BLaER1 (cell line): ENCODE measurements around the gene DNMT1.
"Not testable (repeated sequence)": the region's sequence is repeated elsewhere in the genome, so short reads cannot be mapped to it uniquely, and the experiment has no call there.

Experiments
- H3K27ac ChIP-seq: shearing (Covaris generic); formaldehyde crosslinking; 2 replicates; pipeline ENCODE4 v1.8.1; 2022
- H3K27me3 ChIP-seq: shearing (Covaris generic); formaldehyde crosslinking; 2 replicates; pipeline ENCODE4 v1.8.1; 2022
- H3K36me3 ChIP-seq: shearing (Covaris generic); formaldehyde crosslinking; 2 replicates; pipeline ENCODE4 v1.8.1; 2022
- H3K4me1 ChIP-seq: shearing (Covaris generic); formaldehyde crosslinking; 2 replicates; pipeline ENCODE4 v1.8.1; 2022
- H3K4me2 ChIP-seq: shearing (Covaris generic); formaldehyde crosslinking; 2 replicates; pipeline ENCODE4 v1.8.1; 2022
- H3K4me3 ChIP-seq: shearing (Covaris generic); formaldehyde crosslinking; 2 replicates; pipeline ENCODE4 v1.8.1; 2022
- H3K9ac ChIP-seq: shearing (Covaris generic); formaldehyde crosslinking; 2 replicates; pipeline ENCODE4 v1.8.1; 2022
- H3K9me3 ChIP-seq: shearing (Covaris generic); formaldehyde crosslinking; 2 replicates; pipeline ENCODE4 v1.8.1; 2022
- H4K20me1 ChIP-seq: shearing (Covaris generic); formaldehyde crosslinking; 2 replicates; pipeline ENCODE4 v1.8.1; 2022
- Cebpa-rat ChIP-seq: shearing (Covaris generic); IDR thresholded peaks from 2 replicates; pipeline ENCODE4 v1.8.1; 2022

DNMT1 gene

DNA sequence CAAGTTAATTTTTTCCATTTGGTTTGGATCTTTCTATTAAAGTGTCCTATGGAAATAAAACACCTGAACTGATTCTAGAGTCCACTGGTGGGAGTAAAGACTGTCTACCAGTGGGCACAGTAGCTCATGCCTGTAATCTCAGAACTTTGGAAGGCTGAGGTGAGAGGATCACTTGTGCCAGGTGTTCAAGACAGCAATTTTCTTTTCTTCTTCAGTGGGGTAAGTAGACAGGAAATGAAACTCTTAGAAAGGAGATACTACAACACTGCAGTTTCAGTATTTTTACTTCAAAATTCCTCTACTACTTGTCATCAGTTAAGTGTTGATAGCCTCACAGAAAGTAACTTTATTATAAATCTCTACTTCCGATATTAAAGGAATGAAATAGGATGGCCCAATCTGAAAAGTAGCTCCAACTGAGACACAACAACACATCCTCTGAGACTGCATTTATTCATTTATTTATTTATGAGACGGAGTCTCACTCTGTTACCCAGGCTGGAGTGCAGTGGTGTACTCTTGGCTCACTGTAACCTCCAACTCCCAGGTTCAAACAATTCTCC is 26.3 kb downstream of the DNMT1 start:
- H3K9ac ChIP-seq, result 0 out of 2 replicates have a peak overlapping the region, but pooled peaks have one; percentile 1
- peaks cover 100% of the 10 kb centered on the region for H3K36me3 ChIP-seq
- no peak for TF ChIP-seq Cebpa-rat
- H3K4me3 ChIP-seq, result no peak overlapping the region
- H4K20me1 ChIP-seq, result peaks cover 48% of the 10 kb centered on the region
- no peak overlapping the region for H3K27ac ChIP-seq
- H3K4me2 ChIP-seq, result no peak overlapping the region
- H3K9me3 ChIP-seq, result no peaks in the 10 kb centered on the region
- H3K4me1 ChIP-seq, result peaks cover 12% of the 10 kb centered on the region
- H3K27me3 ChIP-seq, result no peaks in the 10 kb centered on the region

DNA sequence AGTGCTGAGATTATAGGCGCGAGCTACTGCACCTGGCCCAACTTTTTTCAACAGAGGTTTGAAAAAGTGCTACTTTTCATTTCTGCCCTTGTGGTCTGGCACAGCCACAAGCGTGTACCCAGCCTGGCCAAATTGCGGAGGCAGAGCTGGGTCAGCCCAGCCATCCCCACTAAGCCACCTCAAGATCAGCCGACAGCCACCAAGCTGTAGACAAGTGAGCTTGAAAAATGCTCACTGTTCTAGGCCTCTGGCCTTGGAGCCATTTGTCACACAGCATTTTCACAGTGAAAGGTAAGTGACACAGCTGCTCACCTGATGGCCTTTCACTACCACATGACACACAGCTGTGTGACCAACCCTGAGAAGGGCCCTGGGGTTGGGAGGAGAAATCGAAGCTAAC is 27.3 kb downstream of the DNMT1 start:
- TF ChIP-seq Cebpa-rat, result no peak
- Histone ChIP-seq H3K9me3 (no peaks in the 10 kb centered on the region), H3K27ac (no peak overlapping the region), H3K4me2 (no peak overlapping the region), H3K27me3 (no peaks in the 10 kb centered on the region), H3K9ac (0 out of 2 replicates have a peak overlapping the region, but pooled peaks have one; percentile 12), H4K20me1 (peaks cover 54% of the 10 kb centered on the region), H3K36me3 (peaks cover 100% of the 10 kb centered on the region), H3K4me3 (no peak overlapping the region), H3K4me1 (peaks cover 22% of the 10 kb centered on the region)

DNA sequence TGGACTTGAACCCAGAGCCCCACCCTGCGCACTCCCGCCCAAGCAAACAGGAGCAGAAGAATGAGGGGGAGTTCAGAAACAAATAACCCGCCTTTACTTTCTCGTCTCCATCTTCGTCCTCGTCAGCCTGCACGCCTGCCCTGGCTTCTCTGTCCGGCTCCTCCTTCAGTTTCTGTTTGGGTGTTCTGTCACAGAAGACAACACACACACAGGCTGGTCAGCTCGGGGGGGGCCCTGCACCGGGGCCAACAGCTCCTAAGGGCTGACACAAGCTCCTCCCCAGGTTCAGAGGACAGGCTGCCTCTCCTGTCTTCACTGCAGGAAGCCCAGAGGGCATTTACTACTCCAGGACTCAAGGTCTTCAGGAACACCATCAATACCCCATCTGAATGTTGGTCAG is 28.3 kb downstream of the DNMT1 start:
- not testable (repeated sequence) for H3K9me3 ChIP-seq, H3K27ac ChIP-seq, H3K9ac ChIP-seq, H3K4me3 ChIP-seq, H3K4me2 ChIP-seq, H3K27me3 ChIP-seq
- Histone ChIP-seq H3K4me1 (peaks cover 30% of the 10 kb centered on the region), H3K36me3 (peaks cover 100% of the 10 kb centered on the region), H4K20me1 (peaks cover 63% of the 10 kb centered on the region)

DNA sequence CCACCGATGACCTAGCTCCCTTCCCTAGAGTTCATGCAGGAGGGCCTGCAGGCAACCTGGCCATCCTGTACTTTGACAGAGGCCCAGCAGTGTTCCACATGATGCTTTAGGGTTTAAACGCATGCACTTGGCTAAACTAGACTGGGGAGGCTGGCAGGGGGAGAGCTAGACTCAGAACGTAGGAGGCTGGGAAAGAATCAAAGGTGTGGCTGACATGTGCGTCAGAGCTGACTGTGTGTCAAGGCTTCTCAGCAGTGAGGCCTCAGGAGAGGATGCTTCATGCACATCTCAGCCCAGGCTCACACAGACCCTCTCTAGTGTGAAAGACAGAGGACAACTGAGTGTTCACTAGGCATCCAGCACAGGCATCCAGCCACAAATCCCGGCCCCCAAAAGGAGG is 28.7 kb downstream of the DNMT1 start:
- H4K20me1 ChIP-seq, result peaks cover 66% of the 10 kb centered on the region
- no peak for TF ChIP-seq Cebpa-rat
- 0 out of 2 replicates have a peak overlapping the region, but pooled peaks have one; percentile 5 for H3K9ac ChIP-seq
- no peaks in the 10 kb centered on the region for H3K27me3 ChIP-seq
- H3K4me2 ChIP-seq, result no peak overlapping the region
- H3K4me3 ChIP-seq, result no peak overlapping the region
- no peaks in the 10 kb centered on the region for H3K9me3 ChIP-seq
- H3K4me1 ChIP-seq, result peaks cover 30% of the 10 kb centered on the region
- no peak overlapping the region for H3K27ac ChIP-seq
- H3K36me3 ChIP-seq, result peaks cover 100% of the 10 kb centered on the region

DNA sequence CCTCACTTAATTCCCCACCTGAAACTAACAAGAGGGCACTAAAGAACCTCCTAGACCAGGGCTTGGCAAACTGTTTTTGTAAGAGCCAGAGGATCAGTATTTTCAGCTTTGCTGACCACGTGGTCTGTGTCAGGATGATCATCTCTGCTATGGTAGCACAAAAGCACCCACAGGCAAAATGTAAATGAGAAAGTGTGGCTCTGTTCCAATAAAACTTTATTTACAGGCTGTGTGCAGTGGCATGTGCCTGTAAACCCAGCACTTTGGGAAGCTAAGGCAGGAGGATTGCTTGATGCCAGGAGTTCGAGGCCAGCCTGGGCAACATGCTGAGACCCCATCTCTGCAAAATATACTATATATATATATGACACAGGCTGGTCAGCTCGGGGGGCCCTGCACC is 31.2 kb downstream of the DNMT1 start:
- no peak for TF ChIP-seq Cebpa-rat
- H3K36me3 ChIP-seq, result peaks cover 100% of the 10 kb centered on the region
- no peak overlapping the region for H3K4me3 ChIP-seq
- no peaks in the 10 kb centered on the region for H3K27me3 ChIP-seq
- peaks cover 70% of the 10 kb centered on the region for H4K20me1 ChIP-seq
- peak overlapping the region; percentile 45; the same call in 1 of the 2 replicates for H3K27ac ChIP-seq
- H3K9ac ChIP-seq, result peak overlapping the region; percentile 50; the same call in 1 of the 2 replicates
- no peaks in the 10 kb centered on the region for H3K9me3 ChIP-seq
- peak overlapping the region; percentile 66 for H3K4me2 ChIP-seq
- peaks cover 30% of the 10 kb centered on the region for H3K4me1 ChIP-seq

DNA sequence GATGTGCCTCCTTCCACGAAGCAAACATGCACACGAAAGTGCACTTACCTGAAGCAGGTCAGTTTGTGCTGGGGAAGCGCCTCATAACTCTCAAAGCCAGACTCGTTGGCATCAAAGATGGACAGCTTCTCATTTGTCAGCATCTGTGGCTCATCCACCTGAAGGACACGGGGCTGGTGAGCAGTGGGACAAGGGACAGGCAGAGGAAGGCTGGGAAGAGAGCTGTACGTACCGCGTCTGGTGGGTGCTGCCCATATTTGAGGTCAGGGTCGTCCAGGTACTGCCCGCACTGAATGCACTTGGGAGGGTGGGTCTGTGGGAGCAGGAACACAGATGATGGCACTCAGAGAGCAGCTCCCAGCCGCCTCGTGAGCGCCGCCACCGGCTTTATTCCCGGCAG is 35.1 kb downstream of the DNMT1 start:
- Histone ChIP-seq H3K9me3 (no peaks in the 10 kb centered on the region), H3K9ac (no peak overlapping the region), H3K27me3 (no peaks in the 10 kb centered on the region), H3K27ac (no peak overlapping the region), H4K20me1 (peaks cover 64% of the 10 kb centered on the region), H3K4me1 (peaks cover 29% of the 10 kb centered on the region), H3K36me3 (peaks cover 100% of the 10 kb centered on the region), H3K4me2 (no peak overlapping the region), H3K4me3 (no peak overlapping the region)
- no peak for TF ChIP-seq Cebpa-rat

DNA sequence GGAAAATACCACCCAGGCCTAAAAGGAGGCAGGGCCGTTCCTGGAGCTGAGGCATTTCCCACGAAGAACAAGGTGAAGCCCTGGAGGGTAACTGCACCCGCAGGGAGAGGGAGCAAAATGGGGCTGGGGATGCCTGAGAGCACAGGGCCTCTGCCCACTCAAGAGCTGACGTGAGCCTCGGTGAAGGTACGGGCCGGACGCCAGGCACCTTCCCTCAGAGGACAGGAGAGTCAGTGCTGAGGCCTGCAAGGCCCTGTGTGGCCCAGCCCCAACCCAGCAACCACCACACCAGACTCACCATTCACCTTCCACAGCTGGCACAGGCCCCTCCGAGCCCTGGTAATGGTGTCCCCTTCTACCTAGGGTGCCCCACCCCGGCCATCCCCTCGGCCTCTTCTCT is 36.3 kb downstream of the DNMT1 start:
- H3K9ac ChIP-seq, result 0 out of 2 replicates have a peak overlapping the region, but pooled peaks have one; percentile 10
- H3K4me1 ChIP-seq, result peaks cover 18% of the 10 kb centered on the region
- H3K9me3 ChIP-seq, result no peaks in the 10 kb centered on the region
- peaks cover 66% of the 10 kb centered on the region for H4K20me1 ChIP-seq
- no peak overlapping the region for H3K4me3 ChIP-seq
- TF ChIP-seq Cebpa-rat, result no peak
- H3K27ac ChIP-seq, result no peak overlapping the region; the same call in 1 of the 2 replicates
- H3K27me3 ChIP-seq, result no peaks in the 10 kb centered on the region
- H3K4me2 ChIP-seq, result no peak overlapping the region
- H3K36me3 ChIP-seq, result peaks cover 100% of the 10 kb centered on the region

DNA sequence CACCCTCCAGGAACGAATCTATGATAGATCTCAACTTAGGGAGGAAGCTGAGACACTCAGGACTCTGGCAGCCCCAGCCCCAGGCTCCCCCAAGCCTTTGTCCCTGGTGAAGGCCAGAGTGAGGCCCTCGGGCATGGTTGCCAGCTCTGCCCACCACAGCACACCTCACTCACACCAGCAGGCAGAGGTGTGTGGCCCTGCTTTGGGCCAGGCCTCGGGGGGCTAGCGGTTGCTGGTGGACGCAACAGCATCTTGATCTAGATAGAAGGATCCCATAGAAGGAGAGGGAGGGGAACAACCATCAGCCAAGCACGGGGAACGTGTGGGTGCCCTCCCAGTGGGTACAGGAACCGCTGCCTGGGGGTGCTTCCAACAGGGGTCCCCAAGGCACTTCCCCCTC is 36.7 kb downstream of the DNMT1 start:
- peaks cover 100% of the 10 kb centered on the region for H3K36me3 ChIP-seq
- no peak for TF ChIP-seq Cebpa-rat

DNA sequence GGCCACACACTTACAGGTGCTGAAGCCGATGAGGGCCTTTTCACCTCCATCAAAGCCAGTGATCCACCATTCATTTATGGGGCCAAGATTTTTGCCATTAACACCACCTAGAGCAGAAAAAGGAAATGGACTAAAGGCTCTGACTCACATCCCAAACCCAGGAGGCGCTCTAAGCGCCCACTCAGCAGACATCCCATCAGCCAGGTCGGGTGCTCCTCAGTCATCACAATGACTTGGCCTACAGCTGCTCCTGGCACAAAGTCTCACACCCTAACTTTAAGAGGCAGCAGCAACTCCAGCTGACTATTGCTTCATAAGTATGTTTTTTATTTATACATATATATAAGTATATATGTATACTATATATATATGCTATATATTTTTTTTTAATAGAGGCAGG is 38.9 kb downstream of the DNMT1 start:
- H3K4me1 ChIP-seq, result no peaks in the 10 kb centered on the region

More for the DNA sequence above, 36.7 kb downstream of the DNMT1 start:
- H3K4me3 ChIP-seq, result no peak overlapping the region
- no peaks in the 10 kb centered on the region for H3K27me3 ChIP-seq
- peaks cover 14% of the 10 kb centered on the region for H3K4me1 ChIP-seq
- H3K9me3 ChIP-seq, result no peaks in the 10 kb centered on the region
- H3K27ac ChIP-seq, result no peak overlapping the region; the same call in 1 of the 2 replicates
- no peak overlapping the region for H3K4me2 ChIP-seq
- peaks cover 66% of the 10 kb centered on the region for H4K20me1 ChIP-seq
- 0 out of 2 replicates have a peak overlapping the region, but pooled peaks have one; percentile 10 for H3K9ac ChIP-seq

DNA sequence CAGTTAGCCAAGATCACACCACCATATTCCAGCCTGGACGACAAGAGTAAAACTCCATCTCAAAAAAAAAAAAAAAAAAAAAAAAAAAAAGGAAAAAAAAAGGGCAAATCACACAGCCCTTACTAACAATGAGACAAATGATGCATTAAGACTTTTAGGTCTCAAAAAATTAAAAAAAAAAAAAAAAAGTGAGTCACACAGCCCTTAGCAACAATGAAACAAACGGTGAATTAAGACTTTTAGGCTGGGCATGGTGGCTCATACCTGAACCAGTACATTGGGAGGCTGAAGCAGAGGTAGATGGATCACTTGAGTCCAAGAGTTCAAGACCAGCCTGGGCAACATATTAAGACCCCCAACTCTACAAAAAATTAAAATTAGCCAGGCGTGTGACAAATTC is 42.7 kb downstream of the DNMT1 start:
- Histone ChIP-seq H3K4me2 (no peak overlapping the region), H3K4me1 (peaks cover 9% of the 10 kb centered on the region; the same call in 1 of the 2 replicates), H4K20me1 (peaks cover 37% of the 10 kb centered on the region), H3K9ac (no peak overlapping the region), H3K27ac (no peak overlapping the region), H3K9me3 (no peaks in the 10 kb centered on the region), H3K27me3 (no peaks in the 10 kb centered on the region), H3K36me3 (peaks cover 99% of the 10 kb centered on the region), H3K4me3 (no peak overlapping the region)
- TF ChIP-seq Cebpa-rat, result no peak

More for the DNA sequence above, 38.9 kb downstream of the DNMT1 start:
- Histone ChIP-seq H3K4me3 (no peak overlapping the region), H3K27ac (no peak overlapping the region), H3K4me2 (no peak overlapping the region), H3K9me3 (no peaks in the 10 kb centered on the region), H3K36me3 (peaks cover 100% of the 10 kb centered on the region), H3K9ac (no peak overlapping the region), H4K20me1 (peaks cover 55% of the 10 kb centered on the region), H3K27me3 (no peaks in the 10 kb centered on the region)
- no peak for TF ChIP-seq Cebpa-rat
